B cell (primary cell): ENCODE measurements around the gene KNG1. TPM values are rescaled to one million over a fixed set of nuclear protein-coding genes. Genes with fewer than 3 reads are reported as not detected.
A peak's percentile ranks its signal among the peaks of the same experiment; 100 is the strongest.

ENCODE experiments used
- ATAC-seq: fragments of 200-7000 bp; cut with Tn5 transposase; one replicate; pipeline ENCODE4 v1.10.0; 2021; ENCODE audit warnings: low read depth, mild to moderate bottlenecking, moderate number of reproducible peaks, moderate library complexity
- CTCF ChIA-PET: fragments of 350-600 bp; sonication (Branson Sonifier 250); formaldehyde crosslinking; loops from one replicate; lab custom pipeline; 2021; ENCODE audit warnings: antibody characterized with exemption, inconsistent platforms; lab: Charles Lee
- POLR2A ChIA-PET: fragments of 350-600 bp; sonication (Branson Sonifier 250); formaldehyde crosslinking; loops from one replicate; lab custom pipeline; 2021; ENCODE audit warnings: antibody characterized with exemption; lab: Charles Lee
- DNase-seq: peaks from one replicate; pipeline ENCODE4 v3.0.0; 2013
- H2AFZ ChIP-seq: 2 replicates; pipeline ENCODE4 v1.6.1; 2012; ENCODE audit warnings: mild to moderate bottlenecking, low read depth, low read length; ENCODE audit not compliant: insufficient read depth, poor library complexity, severe bottlenecking
- H3K27ac ChIP-seq, 2 donors: 1 replicate in 1 of 2; 2 replicates in 1 of 2; pipeline ENCODE4 v1.5.1; 2012 to 2013; ENCODE audit warnings: low read length in 2 of 2, mild to moderate bottlenecking in 2 of 2, moderate library complexity in 1 of 2
- H3K27me3 ChIP-seq, 4 experiments: fragments of 200-600 bp in 1 of 4; sonication (generic) in 1 of 4; replicated peaks in 1 of 4; 1 replicate in 2 of 4; 2 replicates in 2 of 4; pipeline versions ENCODE4 v1.6.1 to v1.7.0; 2013 to 2016; ENCODE audit warnings: low read length in 3 of 4, mild to moderate bottlenecking in 2 of 4, mixed read lengths in 1 of 4, moderate library complexity in 1 of 4; ENCODE audit not compliant: insufficient read depth in 4 of 4, control insufficient read depth in 3 of 4; ENCODE audit errors: control extremely low read depth in 1 of 4
- H3K36me3 ChIP-seq, 2 experiments: replicated peaks in 1 of 2; 1 replicate in 1 of 2; 2 replicates in 1 of 2; pipeline versions ENCODE4 v1.6.1 to v1.7.1; 2013; ENCODE audit warnings: low read length in 1 of 2; ENCODE audit not compliant: insufficient read depth in 2 of 2, control insufficient read depth in 1 of 2; ENCODE audit errors: control extremely low read depth in 1 of 2, extremely low read depth in 1 of 2
- H3K4me1 ChIP-seq, 2 donors: fragments of 200-600 bp in 1 of 2; sonication (generic) in 1 of 2; 1 replicate in 1 of 2; 2 replicates in 1 of 2; pipeline versions ENCODE4 v1.5.1 to v1.6.1; 2013 to 2017; ENCODE audit warnings: low read length in 2 of 2; ENCODE audit not compliant: control insufficient read depth in 2 of 2, insufficient read depth in 2 of 2
- H3K4me2 ChIP-seq: replicated peaks from 2 replicates; pipeline ENCODE3; 2012; ENCODE audit warnings: mild to moderate bottlenecking, low read depth, low read length; ENCODE audit not compliant: poor library complexity, severe bottlenecking
- H3K4me3 ChIP-seq, 5 experiments: fragments of 200-600 bp in 1 of 5; sonication (generic) in 1 of 5; 1 replicate in 3 of 5; 2 replicates in 2 of 5; pipeline versions ENCODE4 v1.5.1 to v1.7.0; 2011 to 2016; ENCODE audit warnings: low read length in 4 of 5, mild to moderate bottlenecking in 4 of 5, low read depth in 2 of 5, control low read depth in 1 of 5, moderate library complexity in 1 of 5; ENCODE audit not compliant: insufficient read depth in 1 of 5; ENCODE audit errors: control extremely low read depth in 1 of 5, extremely low read depth in 1 of 5
- H3K79me2 ChIP-seq: fragments of 200-600 bp; sonication (generic); one replicate; pipeline ENCODE4 v1.6.0; 2016; ENCODE audit warnings: low read length; ENCODE audit not compliant: control insufficient read depth, insufficient read depth
- H3K9ac ChIP-seq: fragments of 200-600 bp; sonication (generic); 2 replicates; pipeline ENCODE4 v1.6.1; 2017; ENCODE audit warnings: mild to moderate bottlenecking, low read length, moderate library complexity
- H3K9me3 ChIP-seq, 3 donors: one replicate each; pipeline versions ENCODE4 v1.6.1 to v1.7.1; 2013; ENCODE audit warnings: low read length in 2 of 3; ENCODE audit not compliant: control insufficient read depth in 2 of 3, insufficient read depth in 1 of 3; ENCODE audit errors: control extremely low read depth in 1 of 3
- H4K20me1 ChIP-seq: 2 replicates; pipeline ENCODE4 v1.6.0; 2012; ENCODE audit warnings: mild to moderate bottlenecking, low read length; ENCODE audit not compliant: insufficient read depth, control insufficient read depth, poor library complexity, severe bottlenecking
- H3K27ac Mint-ChIP-seq: one replicate; pipeline ENCODE4 v1.8.0; 2021; ENCODE audit warnings: mixed read lengths
- H3K27me3 Mint-ChIP-seq: one replicate; pipeline ENCODE4 v1.8.0; 2021; ENCODE audit warnings: mixed read lengths
- H3K4me1 Mint-ChIP-seq: one replicate; pipeline ENCODE4 v1.8.0; 2021; ENCODE audit warnings: mixed read lengths
- H3K4me3 Mint-ChIP-seq: one replicate; pipeline ENCODE4 v1.8.0; 2021; ENCODE audit warnings: mixed read lengths
- H3K9me3 Mint-ChIP-seq: one replicate; pipeline ENCODE4 v1.8.0; 2022; ENCODE audit warnings: mixed read lengths; ENCODE audit not compliant: insufficient read depth
- CTCF ChIP-seq: fragments of 200-600 bp; IDR thresholded peaks from one replicate; pipeline ENCODE4 v1.8.0; 2022; ENCODE audit warnings: antibody characterized with exemption, mild to moderate bottlenecking
- EZH2 ChIP-seq: IDR thresholded peaks from 2 replicates; pipeline ENCODE4 v1.6.1; 2012; ENCODE audit warnings: borderline replicate concordance, low read depth, mild to moderate bottlenecking, moderate library complexity, low read length; ENCODE audit not compliant: insufficient read depth, poor library complexity, severe bottlenecking
- WGBS: methylation state at CpG from one replicate; pipeline ENCODE4 v1.1.5; 2013; ENCODE audit warnings: missing lambda C conversion rate; ENCODE audit not compliant: insufficient coverage; 5-methylcytosine and 5-hydroxymethylcytosine counted together
- intact Hi-C: fragments of 100-400 bp; cut with micrococcal nuclease; formaldehyde crosslinking; loops from one replicate; pipeline ENCODE4 v1.10.0; 2022
- polyA plus RNA-seq: library from polyadenylated mRNA; depleted of rRNA; stranded (reverse); fragments of >200 nt; gene quantifications from 2 replicates; pipeline ENCODE4 v1.2.3, GENCODE V29; 2012
- total RNA-seq, 2 donors: library from RNA; stranded (reverse); fragments of 120-200 nt in 1 of 2; gene quantifications; 1 replicate in 1 of 2; 2 replicates in 1 of 2; pipeline versions ENCODE4 v1.2.3 to v1.2.4, GENCODE V29; 2013 to 2022

Gene KNG1
- total and polyA plus RNA-seq, 2 donors (not counting 1 experiment from before 2014, with no cell fraction given): not detected

- Histone ChIP-seq H3K36me3 (peaks cover 0 to 48% of the 10 kb centered on the region in 2 experiments), H3K4me3 (peak overlapping the region; percentile 80 to 100 (median 90)), H3K4me2 (peak overlapping the region; percentile 82), H3K9me3 (no peaks in the 10 kb centered on the region), H3K79me2 (peaks cover 37% of the 10 kb centered on the region), H3K27me3 (no peaks in the 10 kb centered on the region), H3K9ac (peak overlapping the region; percentile 98), H2AFZ (no peak overlapping the region), H3K4me1 (peaks cover 40 to 41% of the 10 kb centered on the region in 2 donors), H4K20me1 (peaks cover 54% of the 10 kb centered on the region), H3K27ac (peak overlapping the region; percentile 97 to 98)
- ATAC-seq: peak; percentile 61
- no peak for TF ChIP-seq CTCF
- TF ChIP-seq EZH2: no peak
- ChIA-PET POLR2A (interaction anchor here (0.6 to 4.8 kb wide), 25 partner anchors 9 to 846 kb away, joined by 3 to 78 read pairs (median 4); partner anchors contain the start of genes DNAJB11, ETV5, RFC4 and RPL39L), CTCF (interaction anchor here (1.0 to 3.1 kb wide), 10 partner anchors 11 to 841 kb away, joined by 3 to 16 read pairs (median 4); partner anchors contain the start of genes AHSG and RPL39L)
- Mint-ChIP-seq H3K4me3 (peak overlapping the region; percentile 97), H3K27ac (peak overlapping the region; percentile 99), H3K9me3 (no peaks in the 10 kb centered on the region), H3K27me3 (no peaks in the 10 kb centered on the region), H3K4me1 (peaks cover 59% of the 10 kb centered on the region)
- under 1% methylated on average over 48 of the region's 56 CpGs for WGBS
- intact Hi-C loops: loop anchor here (1.0 to 10.0 kb wide), 8 partner anchors 12 to 1199 kb away; partner anchors contain the start of genes DNAJB11, ETV5, RFC4 and RPL39L
- peak; percentile 89 for DNase-seq
Observed at GRCh38 chr3:186783731-186784515, 66.8 kb downstream of the KNG1 start.
